DOHH2 (cell line): ENCODE results near the gene ARID3B.

Experiments
- EZH2phosphoT487 ChIP-seq: fragments of 200-600 bp; sonication (generic); IDR thresholded peaks from 2 replicates; pipeline ENCODE4 v1.6.1; 2017; ENCODE audit warnings: borderline replicate concordance, mild to moderate bottlenecking, antibody characterized with exemption, low read length, moderate library complexity, mixed read lengths
- TF ChIP-seq, protein P1 (sequence below): fragments of 200-600 bp; sonication (generic); IDR thresholded peaks from one replicate; pipeline ENCODE4 v1.5.1; 2014; ENCODE audit warnings: antibody characterized with exemption, mild to moderate bottlenecking, low read depth, low read length; ENCODE audit not compliant: poor library complexity, severe bottlenecking

- TF ChIP-seq, protein P1, sequence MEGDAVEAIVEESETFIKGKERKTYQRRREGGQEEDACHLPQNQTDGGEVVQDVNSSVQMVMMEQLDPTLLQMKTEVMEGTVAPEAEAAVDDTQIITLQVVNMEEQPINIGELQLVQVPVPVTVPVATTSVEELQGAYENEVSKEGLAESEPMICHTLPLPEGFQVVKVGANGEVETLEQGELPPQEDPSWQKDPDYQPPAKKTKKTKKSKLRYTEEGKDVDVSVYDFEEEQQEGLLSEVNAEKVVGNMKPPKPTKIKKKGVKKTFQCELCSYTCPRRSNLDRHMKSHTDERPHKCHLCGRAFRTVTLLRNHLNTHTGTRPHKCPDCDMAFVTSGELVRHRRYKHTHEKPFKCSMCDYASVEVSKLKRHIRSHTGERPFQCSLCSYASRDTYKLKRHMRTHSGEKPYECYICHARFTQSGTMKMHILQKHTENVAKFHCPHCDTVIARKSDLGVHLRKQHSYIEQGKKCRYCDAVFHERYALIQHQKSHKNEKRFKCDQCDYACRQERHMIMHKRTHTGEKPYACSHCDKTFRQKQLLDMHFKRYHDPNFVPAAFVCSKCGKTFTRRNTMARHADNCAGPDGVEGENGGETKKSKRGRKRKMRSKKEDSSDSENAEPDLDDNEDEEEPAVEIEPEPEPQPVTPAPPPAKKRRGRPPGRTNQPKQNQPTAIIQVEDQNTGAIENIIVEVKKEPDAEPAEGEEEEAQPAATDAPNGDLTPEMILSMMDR: no peak
- no peak for TF ChIP-seq EZH2phosphoT487
These were observed 17.0 kb upstream of the ARID3B start for GRCh38 chr15:74523982-74524381.
